Endothelial cell of umbilical vein (primary cell): Measurements from ENCODE around the gene MRC2. TPM values are rescaled to one million over a fixed set of nuclear protein-coding genes. Genes with fewer than 3 reads are reported as not detected.

Experiments used
- BruUV-seq: library from RNA; stranded (reverse); fragments of 400-500 nt; replicated peaks from 2 replicates; lab custom pipeline; 2021; lab: Mats Ljungman, UMichigan
- CTCF ChIA-PET: fragments of 300-600, 350-600 bp; sonication (Branson Sonifier 250); formaldehyde crosslinking; loops from one replicate; lab custom pipeline; 2021; ENCODE audit warnings: antibody characterized with exemption, inconsistent platforms; lab: Charles Lee
- POLR2A ChIA-PET: fragments of 300-600, 350-600 bp; sonication (Branson Sonifier 250); formaldehyde crosslinking; loops from one replicate; lab custom pipeline; 2021; ENCODE audit warnings: antibody characterized with exemption, inconsistent platforms; lab: Charles Lee
- DNase-seq: peaks from one replicate; pipeline ENCODE4 v3.0.0-alpha.2; 2011; ENCODE audit warnings: low read depth, low spot score
- FAIRE-seq: peaks from 2 replicates; lab custom pipeline; 2011; peaks lifted over from hg19 to GRCh38; lab: Jason Lieb, UNC
- H2AFZ ChIP-seq: 2 replicates; pipeline ENCODE4 v1.6.0; 2012; ENCODE audit warnings: low read depth, low read length, control low read depth, inconsistent platforms
- H3K27ac ChIP-seq: 2 replicates; pipeline ENCODE4 v1.5.1; 2011; ENCODE audit warnings: low read depth, mild to moderate bottlenecking, control low read depth, low read length, moderate library complexity; ENCODE audit not compliant: insufficient read depth
- H3K27me3 ChIP-seq, 2 experiments: 2 replicates each; pipeline versions ENCODE4 v1.6.0 to v1.6.1; 2011; ENCODE audit warnings: low read length in 2 of 2, mixed read lengths in 1 of 2; ENCODE audit not compliant: control insufficient read depth in 2 of 2, insufficient read depth in 2 of 2
- H3K36me3 ChIP-seq, 2 experiments: 2 replicates in 1 of 2; 3 replicates in 1 of 2; pipeline ENCODE4 v1.5.1; 2011; ENCODE audit warnings: low read length in 2 of 2, mild to moderate bottlenecking in 1 of 2, moderate library complexity in 1 of 2; ENCODE audit not compliant: control insufficient read depth in 2 of 2, insufficient read depth in 2 of 2; ENCODE audit errors: extremely low read depth in 1 of 2
- H3K4me1 ChIP-seq: 3 replicates; pipeline ENCODE4 v1.5.1; 2011; ENCODE audit warnings: mild to moderate bottlenecking, low read length; ENCODE audit not compliant: control insufficient read depth, insufficient read depth; ENCODE audit errors: extremely low read depth
- H3K4me2 ChIP-seq: 2 replicates; pipeline ENCODE4 v1.6.1; 2011; ENCODE audit warnings: low read length, control low read depth, mixed read lengths; ENCODE audit not compliant: insufficient read depth
- H3K4me3 ChIP-seq, 3 experiments: fragments of 200-600 bp in 1 of 3; sonication (generic), shearing (Covaris generic) in 1 of 3; replicated peaks in 1 of 3; 2 replicates each; pipeline ENCODE4 v1.5.1; 2011 to 2016; ENCODE audit warnings: control low read depth in 3 of 3, low read length in 3 of 3, mild to moderate bottlenecking in 2 of 3, inconsistent platforms in 1 of 3, low read depth in 1 of 3, moderate library complexity in 1 of 3; ENCODE audit not compliant: insufficient read depth in 1 of 3
- H3K79me2 ChIP-seq: 2 replicates; pipeline ENCODE4 v1.6.0; 2012; ENCODE audit warnings: low read length, inconsistent platforms; ENCODE audit not compliant: control insufficient read depth, insufficient read depth
- H3K9ac ChIP-seq: replicated peaks from 2 replicates; pipeline ENCODE3; 2011; ENCODE audit warnings: low read length, control low read depth; ENCODE audit not compliant: insufficient read depth; ENCODE audit errors: extremely low read depth
- H3K9me1 ChIP-seq: replicated peaks from 3 replicates; pipeline ENCODE4 v1.6.0; 2011; ENCODE audit warnings: mild to moderate bottlenecking, low read length; ENCODE audit not compliant: control insufficient read depth, insufficient read depth; ENCODE audit errors: extremely low read depth
- H3K9me3 ChIP-seq: replicated peaks from 2 replicates; pipeline ENCODE4 v1.5.1; 2012; ENCODE audit warnings: low read length, inconsistent platforms; ENCODE audit not compliant: control insufficient read depth, insufficient read depth
- H4K20me1 ChIP-seq: replicated peaks from 2 replicates; pipeline ENCODE3; 2011; ENCODE audit warnings: mild to moderate bottlenecking, low read length; ENCODE audit not compliant: control insufficient read depth, insufficient read depth; ENCODE audit errors: extremely low read depth
- CTCF ChIP-seq, 2 donors: IDR thresholded peaks; 1 replicate in 1 of 2; 2 replicates in 1 of 2; pipeline ENCODE4 v1.5.1; 2011; ENCODE audit warnings: low read length in 2 of 2, mild to moderate bottlenecking in 2 of 2, moderate library complexity in 2 of 2, control low read depth in 1 of 2, inconsistent platforms in 1 of 2, low read depth in 1 of 2; ENCODE audit not compliant: insufficient read depth in 1 of 2; ENCODE audit errors: extremely low read depth in 1 of 2
- EZH2 ChIP-seq: IDR thresholded peaks from 2 replicates; pipeline ENCODE4 v1.6.1; 2012; ENCODE audit warnings: borderline replicate concordance, low read depth, mild to moderate bottlenecking, moderate library complexity, low read length, inconsistent platforms; ENCODE audit not compliant: severe bottlenecking
- FOS ChIP-seq: IDR thresholded peaks from 2 replicates; pipeline ENCODE4 v1.6.1; 2011; ENCODE audit warnings: mild to moderate bottlenecking, low read length, moderate library complexity, borderline replicate concordance; ENCODE audit not compliant: insufficient read depth
- GATA2 ChIP-seq: IDR thresholded peaks from 2 replicates; pipeline ENCODE4 v1.7.0; 2011; ENCODE audit warnings: low read depth, mild to moderate bottlenecking, moderate library complexity, mixed read lengths, low read length; ENCODE audit not compliant: insufficient read length, insufficient read depth
- MAX ChIP-seq: IDR thresholded peaks from 2 replicates; pipeline ENCODE4 v1.6.1; 2011; ENCODE audit not compliant: insufficient read depth, insufficient read length
- MYC ChIP-seq: IDR thresholded peaks from one replicate; pipeline ENCODE4 v1.6.1; 2011; ENCODE audit warnings: mild to moderate bottlenecking, low read depth, low read length
- POLR2A ChIP-seq: IDR thresholded peaks from 2 replicates; pipeline ENCODE4 v1.6.1; 2012; ENCODE audit warnings: low read depth, mild to moderate bottlenecking, control low read depth, low read length
- POLR2AphosphoS5 ChIP-seq: IDR thresholded peaks from 2 replicates; pipeline ENCODE4 v1.6.1; 2012; ENCODE audit warnings: low read depth, mild to moderate bottlenecking, control low read depth, low read length, moderate library complexity; ENCODE audit not compliant: insufficient read depth
- dilution Hi-C: fragments of 300-500 bp; cut with MboI; formaldehyde crosslinking; loops from one replicate; pipeline ENCODE4 v1.15.0; 2019; ENCODE audit warnings: low sequenced_read_pairs; ENCODE audit not compliant: extremely low pct_ligation_motif_present
- intact Hi-C: fragments of 100-400 bp; cut with micrococcal nuclease; formaldehyde crosslinking; loops from one replicate; pipeline ENCODE4 v1.10.0; 2022
- polyA plus RNA-seq, 4 experiments: library from polyadenylated mRNA; depleted of rRNA in 3 of 4; stranded (reverse) in 3 of 4; unstranded in 1 of 4; fragments of >200 nt; gene quantifications; 2 replicates each; pipeline versions ENCODE4 v1.2.1 to v1.2.3, GENCODE V29; 2011 to 2012; ENCODE audit warnings: missing spikeins in 1 of 4
- total RNA-seq: library from RNA; stranded (reverse); gene quantifications from 2 replicates; pipeline ENCODE4 v1.2.3, GENCODE V29; 2021

The MRC2 gene
- total and polyA plus RNA-seq, 2 donors (not counting 3 experiments of a cell fraction or from before 2014, with no cell fraction given): 30.6 to 52.7 TPM

- no peaks in the 10 kb centered on the region for H3K27me3 ChIP-seq
- H4K20me1 ChIP-seq: no peaks in the 10 kb centered on the region
- FAIRE-seq (no peak), DNase-seq (no peak)
- no peaks in the 10 kb centered on the region for H3K9me1 ChIP-seq
- CTCF ChIA-PET: no interaction called here
- intact Hi-C loops (no loop called here), dilution Hi-C loops (no loop called here)
- H3K4me2 ChIP-seq: no peak overlapping the region
- POLR2A ChIA-PET: no interaction called here
- H3K4me1 ChIP-seq: no peaks in the 10 kb centered on the region
- H3K9me3 ChIP-seq: no peaks in the 10 kb centered on the region
- peaks cover 0 to 2% of the 10 kb centered on the region in 2 experiments for H3K36me3 ChIP-seq
- no TSS peak for BruUV-seq
- H3K4me3 ChIP-seq: no peak overlapping the region
- no peak overlapping the region for H2AFZ ChIP-seq
- no peak overlapping the region for H3K9ac ChIP-seq
- H3K79me2 ChIP-seq: no peaks in the 10 kb centered on the region
- no peak for TF ChIP-seq POLR2AphosphoS5
- TF ChIP-seq EZH2: no peak
- TF ChIP-seq GATA2: no peak
- no peak for TF ChIP-seq MAX
- TF ChIP-seq POLR2A: no peak
- no peak for TF ChIP-seq MYC
- TF ChIP-seq FOS: no peak
- no peak for TF ChIP-seq CTCF (IDR thresholded peaks at IDR 0.05; ENCODE audit: extremely low read depth in 1 of 2, insufficient read depth in 1 of 2, low read depth in 1 of 2, low read length in 2 of 2)
- no peak overlapping the region for H3K27ac ChIP-seq
Observed at GRCh38 chr17:62679866-62680377, 52.5 kb downstream of the MRC2 start.
